ENCODE results near the gene SEPHS1. TPM values are rescaled to one million over a fixed set of nuclear protein-coding genes. Genes with fewer than 3 reads are reported as not detected.

Gene SEPHS1
- total and polyA plus RNA-seq, 2 donors (not counting 3 experiments of a cell fraction or from before 2014, with no cell fraction given) = 40.6 to 55.4 TPM

GRCh38 chr10:13270877-13271551 lies 77.1 kb downstream of the SEPHS1 start:
- H4K20me1 ChIP-seq (replicated peaks; ENCODE audit: control insufficient read depth, extremely low read depth, insufficient read depth, low read length) = no peaks in the 10 kb centered on the region
- H3K4me2 ChIP-seq (ENCODE audit: insufficient read depth, low read length) = no peak overlapping the region
- no peak overlapping the region for H3K4me3 ChIP-seq (replicated peaks in 1 of 3; ENCODE audit: insufficient read depth in 1 of 3, low read depth in 1 of 3, low read length in 3 of 3)
- H3K9me3 ChIP-seq (replicated peaks; ENCODE audit: control insufficient read depth, insufficient read depth, low read length) = no peaks in the 10 kb centered on the region
- dilution Hi-C loops (cut with MboI; ENCODE audit: extremely low pct_ligation_motif_present, low sequenced_read_pairs) = no loop called here
- no TSS peak for BruUV-seq (replicated peaks)
- TF ChIP-seq MYC (IDR thresholded peaks at IDR 0.05; ENCODE audit: low read depth, low read length) (no peak), CTCF (IDR thresholded peaks at IDR 0.05; ENCODE audit: extremely low read depth in 1 of 2, insufficient read depth in 1 of 2, low read depth in 1 of 2, low read length in 2 of 2) (no peak)
- no peak overlapping the region for H3K9ac ChIP-seq (replicated peaks; ENCODE audit: extremely low read depth, insufficient read depth, low read length)
- no peaks in the 10 kb centered on the region for H3K36me3 ChIP-seq (ENCODE audit: control insufficient read depth in 2 of 2, extremely low read depth in 1 of 2, insufficient read depth in 2 of 2, low read length in 2 of 2)
- ChIA-PET POLR2A (no interaction called here), CTCF (interaction anchor here (3.7 kb wide), 1 partner anchor 31 kb away, joined by 26 read pairs; no protein-coding TSS in a partner anchor)
- no peaks in the 10 kb centered on the region for H3K79me2 ChIP-seq (ENCODE audit: control insufficient read depth, insufficient read depth, low read length)
- H3K27me3 ChIP-seq (ENCODE audit: control insufficient read depth in 2 of 2, insufficient read depth in 2 of 2, low read length in 2 of 2) = no peaks in the 10 kb centered on the region
- H3K27ac ChIP-seq (ENCODE audit: insufficient read depth, low read depth, low read length) = no peak overlapping the region
- no peaks in the 10 kb centered on the region for H3K9me1 ChIP-seq (replicated peaks; ENCODE audit: control insufficient read depth, extremely low read depth, insufficient read depth, low read length)
- FAIRE-seq (no peak), DNase-seq (ENCODE audit: low read depth, low spot score) (no peak)
- no peak overlapping the region for H2AFZ ChIP-seq (ENCODE audit: low read depth, low read length)
- intact Hi-C loops (cut with micrococcal nuclease) = loop anchor here (1.0 kb wide), 1 partner anchor 31 kb away; no protein-coding TSS in a partner anchor
- no peaks in the 10 kb centered on the region for H3K4me1 ChIP-seq (ENCODE audit: control insufficient read depth, extremely low read depth, insufficient read depth, low read length)

GRCh38 chr10:13268841-13269240 lies 79.3 kb downstream of the SEPHS1 start:
- no peaks in the 10 kb centered on the region for H3K79me2 ChIP-seq (ENCODE audit: control insufficient read depth, insufficient read depth, low read length)
- H3K27me3 ChIP-seq (ENCODE audit: control insufficient read depth in 2 of 2, insufficient read depth in 2 of 2, low read length in 2 of 2) = no peaks in the 10 kb centered on the region
- no peak overlapping the region for H3K4me2 ChIP-seq (ENCODE audit: insufficient read depth, low read length)
- no TSS peak for BruUV-seq (replicated peaks)
- TF ChIP-seq POLR2AphosphoS5 (IDR thresholded peaks at IDR 0.05; ENCODE audit: insufficient read depth, low read depth, low read length) = no peak
- no peak for TF ChIP-seq CTCF (IDR thresholded peaks at IDR 0.05; ENCODE audit: extremely low read depth in 1 of 2, insufficient read depth in 1 of 2, low read depth in 1 of 2, low read length in 2 of 2)
- TF ChIP-seq EZH2 (IDR thresholded peaks at IDR 0.05; ENCODE audit: borderline replicate concordance, low read depth, low read length, severe bottlenecking) = no peak
- TF ChIP-seq POLR2A (IDR thresholded peaks at IDR 0.05; ENCODE audit: low read depth, low read length) = no peak
- TF ChIP-seq FOS (IDR thresholded peaks at IDR 0.05; ENCODE audit: borderline replicate concordance, insufficient read depth, low read length) = no peak
- no peak for TF ChIP-seq GATA2 (IDR thresholded peaks at IDR 0.05; ENCODE audit: insufficient read depth, insufficient read length, low read depth, low read length)
- no peak for TF ChIP-seq JUN (IDR thresholded peaks at IDR 0.05; ENCODE audit: borderline replicate concordance, insufficient read depth, insufficient read length, low read depth)
- no peak for TF ChIP-seq MYC (IDR thresholded peaks at IDR 0.05; ENCODE audit: low read depth, low read length)
- no peak for TF ChIP-seq MAX (IDR thresholded peaks at IDR 0.05; ENCODE audit: insufficient read depth, insufficient read length)
- H3K9me3 ChIP-seq (replicated peaks; ENCODE audit: control insufficient read depth, insufficient read depth, low read length) = no peaks in the 10 kb centered on the region
- H4K20me1 ChIP-seq (replicated peaks; ENCODE audit: control insufficient read depth, extremely low read depth, insufficient read depth, low read length) = no peaks in the 10 kb centered on the region
- no peak for DNase-seq (ENCODE audit: low read depth, low spot score)
- H3K9me1 ChIP-seq (replicated peaks; ENCODE audit: control insufficient read depth, extremely low read depth, insufficient read depth, low read length) = no peaks in the 10 kb centered on the region
- intact Hi-C loops (cut with micrococcal nuclease) (no loop called here), dilution Hi-C loops (cut with MboI; ENCODE audit: extremely low pct_ligation_motif_present, low sequenced_read_pairs) (no loop called here)
- no peaks in the 10 kb centered on the region for H3K4me1 ChIP-seq (ENCODE audit: control insufficient read depth, extremely low read depth, insufficient read depth, low read length)
- ChIA-PET CTCF (no interaction called here), POLR2A (no interaction called here)
- H2AFZ ChIP-seq (ENCODE audit: low read depth, low read length) = no peak overlapping the region
- no peaks in the 10 kb centered on the region for H3K36me3 ChIP-seq (ENCODE audit: control insufficient read depth in 2 of 2, extremely low read depth in 1 of 2, insufficient read depth in 2 of 2, low read length in 2 of 2)
- no peak overlapping the region for H3K27ac ChIP-seq (ENCODE audit: insufficient read depth, low read depth, low read length)
- no peak for FAIRE-seq
- H3K4me3 ChIP-seq (replicated peaks in 1 of 3; ENCODE audit: insufficient read depth in 1 of 3, low read depth in 1 of 3, low read length in 3 of 3) = no peak overlapping the region
- H3K9ac ChIP-seq (replicated peaks; ENCODE audit: extremely low read depth, insufficient read depth, low read length) = no peak overlapping the region

Data from endothelial cell of umbilical vein (primary cell).